OCI-LY1 (cell line): Measurements from ENCODE around the gene PCAT7.
"Not testable (repeated sequence)": the region's sequence is repeated elsewhere in the genome, so short reads cannot be mapped to it uniquely, and the experiment has no call there.

Source experiments
- H2AFZ ChIP-seq: fragments of 200-600 bp; sonication (generic), shearing (Covaris generic); 2 replicates; pipeline ENCODE4 v1.6.0; 2014; ENCODE audit warnings: antibody characterized with exemption, mild to moderate bottlenecking, low read length
- H3F3A ChIP-seq: fragments of 200-600 bp; sonication (generic), shearing (Covaris generic); 2 replicates; pipeline ENCODE4 v1.6.0; 2014; ENCODE audit warnings: mild to moderate bottlenecking, antibody characterized with exemption, low read length, moderate library complexity; ENCODE audit not compliant: insufficient read depth
- H3K27ac ChIP-seq: fragments of 200-600 bp; sonication (generic); 2 replicates; pipeline ENCODE4 v1.5.1; 2014; ENCODE audit warnings: low read length, mixed run types, mild to moderate bottlenecking, low read depth; ENCODE audit not compliant: poor library complexity, severe bottlenecking
- H3K27me3 ChIP-seq: fragments of 200-600 bp; sonication (generic); 2 replicates; pipeline ENCODE4 v1.6.0; 2014; ENCODE audit warnings: antibody characterized with exemption, mild to moderate bottlenecking, low read length, moderate library complexity; ENCODE audit not compliant: insufficient read depth
- H3K36me3 ChIP-seq: fragments of 200-600 bp; sonication (generic); 2 replicates; pipeline ENCODE4 v1.6.1; 2014; ENCODE audit warnings: mild to moderate bottlenecking, antibody characterized with exemption, low read length, moderate library complexity, mixed read lengths; ENCODE audit not compliant: insufficient read depth
- H3K4me1 ChIP-seq: fragments of 200-600 bp; sonication (generic); 2 replicates; pipeline ENCODE4 v1.5.1; 2014; ENCODE audit warnings: mild to moderate bottlenecking, low read length, moderate library complexity; ENCODE audit not compliant: insufficient read depth, severe bottlenecking
- H3K4me2 ChIP-seq: fragments of 200-600 bp; sonication (generic), shearing (Covaris generic); 2 replicates; pipeline ENCODE4 v1.6.1; 2014; ENCODE audit warnings: low read length
- H3K4me3 ChIP-seq: fragments of 200-600 bp; sonication (generic); 2 replicates; pipeline ENCODE4 v1.5.1; 2014; ENCODE audit warnings: low read length, low read depth, mild to moderate bottlenecking, mixed read lengths; ENCODE audit not compliant: poor library complexity, severe bottlenecking
- H3K79me2 ChIP-seq: fragments of 200-600 bp; shearing (Covaris generic); 2 replicates; pipeline ENCODE4 v1.6.1; 2016; ENCODE audit warnings: mixed run types, low read length, mixed read lengths; ENCODE audit not compliant: insufficient read depth
- H3K9ac ChIP-seq: fragments of 200-600 bp; sonication (generic), shearing (Covaris generic); 2 replicates; pipeline ENCODE4 v1.6.1; 2014; ENCODE audit warnings: mild to moderate bottlenecking, low read length, mixed read lengths
- H3K9me2 ChIP-seq: fragments of 200-600 bp; sonication (generic), shearing (Covaris generic); 2 replicates; pipeline ENCODE4 v1.6.1; 2014; ENCODE audit warnings: low read depth, mild to moderate bottlenecking, low read length, mixed read lengths
- H3K9me3 ChIP-seq: fragments of 200-600 bp; shearing (Covaris generic); 2 replicates; pipeline ENCODE4 v1.6.1; 2014; ENCODE audit warnings: low read length, mixed read lengths
- H4K20me1 ChIP-seq: fragments of 200-600 bp; sonication (generic), shearing (Covaris generic); 2 replicates; pipeline ENCODE4 v1.6.0; 2016; ENCODE audit warnings: mild to moderate bottlenecking, low read length; ENCODE audit not compliant: insufficient read depth
- EZH2 ChIP-seq: fragments of 200-600 bp; sonication (generic), shearing (Covaris generic); IDR thresholded peaks from 2 replicates; pipeline ENCODE4 v1.8.0; 2017; ENCODE audit warnings: borderline replicate concordance, mixed run types, mild to moderate bottlenecking, antibody characterized with exemption, low read length, moderate library complexity, mixed read lengths
- TF ChIP-seq, protein P1 (sequence below): fragments of 200-600 bp; sonication (generic), shearing (Covaris generic); IDR thresholded peaks from 2 replicates; pipeline ENCODE4 v1.5.1; 2017; ENCODE audit warnings: mild to moderate bottlenecking, antibody characterized with exemption, low read length, moderate library complexity, mixed read lengths

PCAT7 gene

DNA sequence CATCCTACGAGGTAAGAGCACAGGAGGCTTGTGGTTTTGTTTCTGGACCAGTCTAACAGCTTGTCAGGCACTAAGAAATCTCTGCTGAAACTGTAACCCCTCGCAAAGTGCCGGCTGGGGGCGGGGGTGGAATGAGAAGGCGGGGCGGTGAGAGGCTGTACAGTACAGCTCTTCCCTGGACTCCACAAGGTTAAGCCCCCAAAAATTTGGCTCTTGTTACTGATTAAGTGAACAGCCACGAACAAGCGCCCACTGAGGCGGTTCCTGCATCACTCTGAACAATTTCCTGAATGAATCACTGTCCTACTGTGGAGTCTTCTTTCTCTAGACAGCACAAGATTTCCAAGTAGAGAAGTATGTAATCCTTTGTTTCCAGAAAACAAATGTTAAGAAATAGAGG is 31.9 kb downstream of the PCAT7 start:
- no peak overlapping the region for H2AFZ ChIP-seq
- no peaks in the 10 kb centered on the region for H3F3A ChIP-seq
- H3K9me3 ChIP-seq: no peaks in the 10 kb centered on the region
- no peaks in the 10 kb centered on the region for H3K4me1 ChIP-seq
- H3K36me3 ChIP-seq: no peaks in the 10 kb centered on the region
- no peak overlapping the region for H3K9ac ChIP-seq
- TF ChIP-seq EZH2: no peak
- TF ChIP-seq, protein P1, sequence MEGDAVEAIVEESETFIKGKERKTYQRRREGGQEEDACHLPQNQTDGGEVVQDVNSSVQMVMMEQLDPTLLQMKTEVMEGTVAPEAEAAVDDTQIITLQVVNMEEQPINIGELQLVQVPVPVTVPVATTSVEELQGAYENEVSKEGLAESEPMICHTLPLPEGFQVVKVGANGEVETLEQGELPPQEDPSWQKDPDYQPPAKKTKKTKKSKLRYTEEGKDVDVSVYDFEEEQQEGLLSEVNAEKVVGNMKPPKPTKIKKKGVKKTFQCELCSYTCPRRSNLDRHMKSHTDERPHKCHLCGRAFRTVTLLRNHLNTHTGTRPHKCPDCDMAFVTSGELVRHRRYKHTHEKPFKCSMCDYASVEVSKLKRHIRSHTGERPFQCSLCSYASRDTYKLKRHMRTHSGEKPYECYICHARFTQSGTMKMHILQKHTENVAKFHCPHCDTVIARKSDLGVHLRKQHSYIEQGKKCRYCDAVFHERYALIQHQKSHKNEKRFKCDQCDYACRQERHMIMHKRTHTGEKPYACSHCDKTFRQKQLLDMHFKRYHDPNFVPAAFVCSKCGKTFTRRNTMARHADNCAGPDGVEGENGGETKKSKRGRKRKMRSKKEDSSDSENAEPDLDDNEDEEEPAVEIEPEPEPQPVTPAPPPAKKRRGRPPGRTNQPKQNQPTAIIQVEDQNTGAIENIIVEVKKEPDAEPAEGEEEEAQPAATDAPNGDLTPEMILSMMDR: no peak
- H3K79me2 ChIP-seq: no peaks in the 10 kb centered on the region
- no peak overlapping the region for H3K27ac ChIP-seq
- peaks cover 10% of the 10 kb centered on the region; the same call in 1 of the 2 replicates for H3K27me3 ChIP-seq
- no peak overlapping the region for H3K4me2 ChIP-seq
- no peaks in the 10 kb centered on the region for H4K20me1 ChIP-seq
- H3K9me2 ChIP-seq: no peaks in the 10 kb centered on the region
- no peak overlapping the region for H3K4me3 ChIP-seq

DNA sequence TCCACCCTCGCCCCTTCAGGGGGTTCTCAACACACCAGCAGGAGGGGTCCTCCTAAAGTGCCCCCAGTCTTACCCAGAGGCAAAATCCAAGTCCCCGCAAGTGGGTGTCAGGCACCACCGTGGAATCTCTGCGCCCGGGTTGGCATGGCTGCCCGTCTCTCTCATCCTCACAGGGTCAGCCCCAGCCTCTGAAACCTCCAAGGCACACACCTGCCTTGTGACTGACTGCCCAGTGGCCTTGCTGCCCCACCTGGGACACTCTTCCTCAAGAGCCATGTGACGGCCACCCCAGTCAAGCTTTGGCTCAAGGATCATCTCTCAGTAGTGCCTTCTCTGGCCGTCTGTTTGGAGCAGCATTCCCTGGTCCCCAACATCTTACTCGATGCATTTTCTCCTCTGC is 33.8 kb downstream of the PCAT7 start:
- Histone ChIP-seq H4K20me1 (no peaks in the 10 kb centered on the region), H3K36me3 (no peaks in the 10 kb centered on the region), H3K9ac (no peak overlapping the region), H3K79me2 (no peaks in the 10 kb centered on the region), H3K27me3 (peaks cover 11% of the 10 kb centered on the region; the same call in 1 of the 2 replicates), H3K27ac (no peak overlapping the region), H3K4me1 (no peaks in the 10 kb centered on the region), H3K4me3 (no peak overlapping the region), H3K9me3 (no peaks in the 10 kb centered on the region), H2AFZ (no peak overlapping the region), H3F3A (no peaks in the 10 kb centered on the region), H3K9me2 (no peaks in the 10 kb centered on the region), H3K4me2 (no peak overlapping the region)
- TF ChIP-seq, protein P1: no peak
- TF ChIP-seq EZH2: no peak

DNA sequence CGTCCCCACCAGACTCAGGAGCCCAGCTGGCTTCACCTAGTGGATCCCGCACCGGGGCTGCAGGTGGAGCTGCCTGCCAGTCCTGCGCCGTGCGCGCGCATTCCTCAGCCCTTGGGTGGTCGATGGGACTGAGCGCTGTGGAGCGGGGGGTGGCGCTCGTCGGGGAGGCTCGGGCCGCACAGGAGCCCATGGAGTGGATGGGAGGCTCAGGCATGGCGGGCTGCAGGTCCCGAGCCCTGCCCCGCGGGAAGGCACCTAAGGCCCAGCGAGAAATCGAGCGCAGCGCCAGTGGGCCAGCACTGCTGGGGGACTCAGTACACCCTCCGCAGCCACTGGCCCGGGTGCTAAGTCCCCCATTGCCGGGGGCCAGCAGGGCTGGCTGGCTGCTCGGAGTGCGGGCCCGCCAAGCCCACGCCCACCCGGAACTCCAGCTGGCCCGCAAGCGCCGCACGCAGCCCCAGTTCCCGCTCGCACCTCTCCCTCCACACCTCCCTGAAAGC is 36.2 kb downstream of the PCAT7 start:
- not testable (repeated sequence) for H3K4me1 ChIP-seq, H3K4me3 ChIP-seq, H3K79me2 ChIP-seq, H3K27ac ChIP-seq, H3K36me3 ChIP-seq, H2AFZ ChIP-seq, H3K9me3 ChIP-seq, H3K9ac ChIP-seq, H3F3A ChIP-seq, H3K9me2 ChIP-seq, H4K20me1 ChIP-seq, H3K4me2 ChIP-seq
- H3K27me3 ChIP-seq: peaks cover 11% of the 10 kb centered on the region; the same call in 1 of the 2 replicates

DNA sequence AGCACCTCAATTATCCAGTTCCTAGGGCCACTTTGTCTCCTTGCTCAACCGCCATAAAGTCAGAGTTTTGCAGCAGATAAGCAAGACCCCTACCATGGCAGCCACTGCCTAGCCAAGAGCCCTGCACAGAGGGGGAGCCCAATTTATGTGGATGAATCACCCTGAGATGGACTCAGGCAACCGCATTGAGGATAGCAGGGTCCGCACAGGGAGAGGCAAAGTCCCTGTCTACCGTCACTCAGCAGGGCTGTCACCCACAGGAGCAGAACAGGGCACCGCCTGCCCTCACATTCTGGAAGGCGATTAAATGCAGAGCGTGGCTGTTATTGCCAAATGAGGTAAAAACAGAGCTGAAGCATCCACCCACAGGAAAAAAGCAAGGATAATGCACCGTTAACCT is 37.0 kb downstream of the PCAT7 start:
- TF ChIP-seq EZH2: no peak
- TF ChIP-seq, protein P1: no peak
- Histone ChIP-seq H3K9me3 (no peaks in the 10 kb centered on the region), H3K9ac (no peak overlapping the region), H3K27ac (no peak overlapping the region), H3K4me3 (no peak overlapping the region), H3K4me1 (no peaks in the 10 kb centered on the region), H3K79me2 (no peaks in the 10 kb centered on the region), H3K4me2 (no peak overlapping the region), H2AFZ (no peak overlapping the region), H3K27me3 (peaks cover 11% of the 10 kb centered on the region; the same call in 1 of the 2 replicates), H3F3A (no peaks in the 10 kb centered on the region), H3K36me3 (no peaks in the 10 kb centered on the region), H4K20me1 (no peaks in the 10 kb centered on the region), H3K9me2 (no peaks in the 10 kb centered on the region)

DNA sequence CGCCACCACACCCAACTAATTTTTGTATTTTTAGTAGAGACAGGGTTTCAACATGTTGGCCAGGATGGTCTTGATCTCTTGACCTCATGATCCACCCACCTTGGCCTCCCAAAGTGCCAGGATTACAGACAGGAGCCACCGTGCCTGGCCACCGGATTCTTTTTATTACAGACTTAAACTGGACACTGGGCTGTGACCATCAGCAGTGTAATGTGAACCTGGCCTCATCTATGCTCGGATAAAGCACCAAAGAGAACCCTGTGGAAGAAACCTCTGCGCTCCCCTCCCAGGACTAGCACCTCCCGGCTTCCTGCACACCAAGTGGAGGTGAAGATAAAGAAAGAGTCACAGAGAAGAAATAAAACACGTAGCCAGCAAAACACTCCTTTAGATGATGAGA is 37.8 kb downstream of the PCAT7 start:
- H3K79me2 ChIP-seq, H2AFZ ChIP-seq, H4K20me1 ChIP-seq, H3K27ac ChIP-seq, H3K9me2 ChIP-seq, H3K4me3 ChIP-seq, H3K36me3 ChIP-seq, H3K9me3 ChIP-seq, H3K9ac ChIP-seq, H3K4me1 ChIP-seq, H3K4me2 ChIP-seq, H3F3A ChIP-seq: not testable (repeated sequence)
- peaks cover 11% of the 10 kb centered on the region; the same call in 1 of the 2 replicates for H3K27me3 ChIP-seq
